ENCODE data around the gene PLCH1. TPM values are rescaled to one million over a fixed set of nuclear protein-coding genes. Genes with fewer than 3 reads are reported as not detected.

Gene PLCH1
- total and polyA plus RNA-seq, 12 donors, result under 0.01 to 0.28 (median 0.10) TPM; not detected in 2

DNA sequence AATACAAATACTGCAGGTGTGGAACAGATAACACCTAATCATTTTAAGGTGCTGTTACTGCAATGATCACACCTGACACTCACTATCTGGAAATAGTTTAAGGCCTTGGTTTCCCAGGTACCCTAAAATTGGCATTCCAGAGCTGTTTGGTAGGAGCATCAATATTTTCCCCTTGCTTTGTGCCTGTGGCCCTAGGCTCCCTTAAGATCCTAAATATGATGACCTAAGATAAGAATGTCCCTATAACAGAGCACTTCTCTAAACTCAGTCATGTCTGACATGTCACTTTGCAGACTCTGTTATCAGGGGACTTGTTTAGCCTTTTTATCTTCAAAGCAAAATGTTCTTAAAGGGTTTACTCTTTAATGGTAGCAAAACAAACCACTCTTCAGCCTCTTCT is 335.5 kb downstream of the PLCH1 start:
- no peak for DNase-seq
- no peaks in the 10 kb centered on the region for H3K9me3 ChIP-seq (replicated peaks in 1 of 3)
- H3K4me3 ChIP-seq, result no peak overlapping the region
- no peaks in the 10 kb centered on the region for H3K36me3 ChIP-seq (replicated peaks in 1 of 2)
- TF ChIP-seq POLR2A (IDR thresholded peaks at IDR 0.05) (no peak), CTCF (IDR thresholded peaks at IDR 0.05) (no peak)
- intact Hi-C loops (cut with DNase I), result no loop called here
- no peak overlapping the region for H3K27ac ChIP-seq
- no peaks in the 10 kb centered on the region for H3K4me1 ChIP-seq (replicated peaks in 1 of 2)
- no peaks in the 10 kb centered on the region for H3K27me3 ChIP-seq

DNA sequence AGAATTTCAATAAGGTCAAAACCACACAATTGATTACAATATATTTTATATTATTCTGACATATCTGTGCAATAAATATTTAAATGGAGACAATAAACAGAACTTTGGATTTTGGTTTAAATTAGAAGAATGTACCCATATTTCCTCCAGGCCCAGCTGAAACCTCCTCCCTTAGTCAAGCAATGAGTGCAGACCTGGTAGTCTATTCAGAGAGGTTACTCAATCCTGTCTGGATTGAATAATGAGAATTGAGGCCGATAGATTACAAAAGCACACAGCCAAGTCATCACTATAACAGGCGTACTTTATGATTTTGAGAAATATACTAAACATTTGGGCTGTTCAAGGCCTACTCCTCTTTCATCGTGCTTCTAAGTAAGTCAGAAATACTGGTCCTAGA is 336.9 kb downstream of the PLCH1 start:
- Histone ChIP-seq H3K4me3 (no peak overlapping the region), H3K27ac (no peak overlapping the region), H3K4me1 (replicated peaks in 1 of 2) (no peaks in the 10 kb centered on the region), H3K27me3 (no peaks in the 10 kb centered on the region), H3K36me3 (replicated peaks in 1 of 2) (no peaks in the 10 kb centered on the region), H3K9me3 (replicated peaks in 1 of 3) (no peaks in the 10 kb centered on the region)
- intact Hi-C loops (cut with DNase I), result no loop called here
- WGBS, 4 donors, result 85 to 93% (median 88%) methylated on average over 3 of the region's 3 CpGs
- TF ChIP-seq CTCF (IDR thresholded peaks at IDR 0.05) (no peak), POLR2A (IDR thresholded peaks at IDR 0.05) (no peak)
- DNase-seq, result no peak

DNA sequence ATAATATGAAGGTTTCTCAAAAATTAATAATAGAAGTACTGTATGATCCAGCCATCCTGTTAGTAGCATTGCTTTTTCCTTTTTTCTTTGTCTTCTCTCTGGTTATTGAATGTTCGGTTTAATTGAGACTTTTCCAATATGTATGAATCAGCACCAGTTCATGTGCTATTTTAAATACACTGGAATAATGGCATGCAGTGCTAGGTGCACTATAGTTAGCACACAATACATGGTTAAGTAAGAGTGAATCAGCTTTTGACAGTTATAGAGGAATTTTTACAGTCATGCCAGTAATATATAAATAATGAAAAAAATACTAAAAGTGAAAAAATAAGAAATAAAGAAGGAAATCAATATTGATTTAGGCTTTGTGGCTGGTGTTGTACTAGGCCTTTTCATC is 337.5 kb downstream of the PLCH1 start:
- intact Hi-C loops (cut with DNase I), result no loop called here
- no peak for TF ChIP-seq CTCF (IDR thresholded peaks at IDR 0.05)
- TF ChIP-seq POLR2A (IDR thresholded peaks at IDR 0.05), result no peak

GRCh38 chr3:155404486-155404885 is 340.4 kb downstream of the PLCH1 start:
- intact Hi-C loops (cut with DNase I), result no loop called here
- H3K4me1 ChIP-seq (replicated peaks in 1 of 2), result no peaks in the 10 kb centered on the region
- no peak for DNase-seq
- TF ChIP-seq POLR2A (IDR thresholded peaks at IDR 0.05) (no peak), CTCF (IDR thresholded peaks at IDR 0.05) (no peak)
- no peaks in the 10 kb centered on the region for H3K27me3 ChIP-seq
- no peak overlapping the region for H3K4me3 ChIP-seq
- 35 to 59% (median 49%) methylated on average over 1 of the region's 1 CpG for WGBS, 4 donors
- no peak overlapping the region for H3K27ac ChIP-seq
- no peaks in the 10 kb centered on the region for H3K9me3 ChIP-seq (replicated peaks in 1 of 3)
- no peaks in the 10 kb centered on the region for H3K36me3 ChIP-seq (replicated peaks in 1 of 2)

More for the DNA sequence above, 337.5 kb downstream of the PLCH1 start:
- no peak overlapping the region for H3K4me3 ChIP-seq
- no peaks in the 10 kb centered on the region for H3K27me3 ChIP-seq
- no peaks in the 10 kb centered on the region for H3K4me1 ChIP-seq (replicated peaks in 1 of 2)
- WGBS, 4 donors, result 74 to 94% (median 83%) methylated on average over 1 of the region's 1 CpG
- H3K27ac ChIP-seq, result no peak overlapping the region
- H3K36me3 ChIP-seq (replicated peaks in 1 of 2), result no peaks in the 10 kb centered on the region
- DNase-seq, result no peak
- H3K9me3 ChIP-seq (replicated peaks in 1 of 3), result no peaks in the 10 kb centered on the region

All from adrenal gland (tissue), 12 donors.